GM20000 (cell line): ENCODE results near the gene TBCK.

ENCODE experiments used
- DNase-seq: peaks from one replicate; pipeline ENCODE4 v3.0.0; 2012; ENCODE audit warnings: low spot score
- CTCF ChIP-seq: IDR thresholded peaks from 2 replicates; pipeline ENCODE4 v1.5.1; 2012; ENCODE audit warnings: mild to moderate bottlenecking, control low read depth; ENCODE audit errors: extremely low read depth, missing control alignments

Gene TBCK

GRCh38 chr4:106299977-106300376 is 16.0 kb downstream of the TBCK start:
- DNase-seq = no peak
- TF ChIP-seq CTCF = no peak

- TF ChIP-seq CTCF = no peak
- DNase-seq = no peak
These were observed 18.6 kb downstream of the TBCK start for GRCh38 chr4:106297245-106298035.

GRCh38 chr4:106294062-106294461 is 21.9 kb downstream of the TBCK start:
- TF ChIP-seq CTCF = no peak
- DNase-seq = no peak

GRCh38 chr4:106291678-106292077 is 24.3 kb downstream of the TBCK start:
- TF ChIP-seq CTCF = no peak
- DNase-seq = no peak

- DNase-seq = no peak
- TF ChIP-seq CTCF = no peak
These were observed 26.3 kb downstream of the TBCK start for GRCh38 chr4:106289737-106290136.

- no peak for TF ChIP-seq CTCF
- DNase-seq = no peak
These were observed 28.5 kb downstream of the TBCK start for GRCh38 chr4:106287353-106287969.

GRCh38 chr4:106286611-106287010 is 29.4 kb downstream of the TBCK start:
- no peak for TF ChIP-seq CTCF
- DNase-seq = no peak
